ENCODE results near the gene CDKN2B-AS1.

DNA sequence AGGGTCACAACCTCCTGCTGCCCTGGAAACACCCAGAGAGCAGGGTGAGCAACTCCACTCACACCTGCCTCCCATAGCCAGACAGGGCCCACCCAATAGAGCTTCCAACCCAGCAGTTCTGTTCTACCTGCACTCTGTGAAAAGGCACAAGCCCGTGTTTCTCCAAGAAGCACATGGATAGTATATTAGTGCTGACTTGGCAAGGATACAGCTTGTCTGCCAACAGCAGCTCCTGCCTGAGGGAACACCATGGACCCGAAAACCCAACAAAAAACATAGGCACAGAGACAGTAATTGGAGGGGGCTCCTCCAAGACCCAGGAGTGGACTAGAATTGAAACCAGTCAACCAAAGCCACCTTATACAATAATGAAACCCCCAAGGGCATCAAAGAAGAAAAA, 49.0 kb upstream of the CDKN2B-AS1 start:
- TF ChIP-seq POLR2AphosphoS5 (IDR thresholded peaks at IDR 0.05; ENCODE audit: low read depth, low read length) (no peak), POU2F2 (IDR thresholded peaks at IDR 0.05; ENCODE audit: low read depth, low read length) (no peak), TAF1 (IDR thresholded peaks at IDR 0.05; ENCODE audit: low read depth, low read length) (no peak), POLR2A (IDR thresholded peaks at IDR 0.05; ENCODE audit: low read depth, low read length) (no peak)

All from GM12891 (cell line).